HG03565 (cell line): ENCODE measurements around the gene PRKN.

Source experiments
- ATAC-seq: cut with Tn5 transposase; IDR thresholded peaks from one replicate; pipeline ENCODE4 v1.9.1; 2021; ENCODE audit warnings: mild to moderate bottlenecking, moderate library complexity; ENCODE audit not compliant: unreplicated experiment

The PRKN gene

DNA sequence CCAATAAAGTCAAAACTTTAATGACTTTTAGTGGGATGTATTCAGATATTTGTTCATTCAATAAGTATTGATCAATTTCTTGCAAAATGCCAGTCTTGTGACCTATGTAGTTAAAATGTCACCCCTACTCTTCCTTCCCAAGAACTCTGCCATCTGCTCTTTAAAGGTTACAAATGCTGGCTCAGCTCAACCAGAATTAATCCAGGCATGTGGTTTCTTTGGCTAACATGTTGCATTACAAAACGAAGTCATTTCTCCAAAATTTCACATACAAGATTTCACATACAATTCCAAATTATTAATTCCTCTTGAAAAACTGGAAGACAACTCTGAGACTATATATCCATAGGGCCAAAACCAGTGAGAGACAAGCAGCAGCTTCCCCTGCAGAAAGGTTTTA is 395.7 kb downstream of the PRKN start:
- no peak for ATAC-seq

DNA sequence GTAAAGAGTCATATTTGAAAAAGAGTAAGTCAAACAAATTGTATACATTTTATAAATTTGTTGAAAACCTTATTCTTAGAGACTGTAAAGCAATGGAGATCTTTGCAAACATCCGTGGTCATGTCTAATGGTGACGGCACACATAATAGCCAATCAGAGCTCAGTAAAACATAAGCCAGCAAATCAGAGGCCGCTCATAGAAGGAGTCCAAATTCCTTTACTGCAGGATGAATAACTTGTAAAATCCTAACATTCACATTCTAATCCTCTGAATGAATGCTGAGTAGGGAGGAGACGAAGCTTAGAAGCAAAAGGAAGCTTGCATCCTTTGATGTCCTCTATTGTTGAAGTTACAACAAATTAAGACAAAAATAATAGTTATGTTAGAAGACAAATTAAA is 401.7 kb downstream of the PRKN start:
- ATAC-seq, result no peak

DNA sequence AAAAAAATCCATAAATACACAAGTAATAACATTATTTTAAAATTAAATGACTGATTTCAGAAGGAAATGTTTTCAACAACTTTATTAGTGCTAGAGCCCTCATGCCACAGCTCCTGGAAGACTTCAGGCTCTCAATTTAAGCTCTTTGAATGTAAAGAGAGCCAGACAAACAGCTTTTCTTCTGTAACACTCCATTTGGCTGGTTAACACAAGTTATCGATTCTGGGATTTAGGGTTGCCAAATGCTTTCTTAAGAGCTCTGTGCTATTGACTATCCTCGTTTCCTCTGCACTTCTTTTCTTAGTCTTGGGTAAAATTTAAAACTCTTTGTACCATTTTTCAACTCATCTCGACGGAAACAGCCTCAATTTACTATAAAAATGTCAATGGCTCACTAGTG is 402.5 kb downstream of the PRKN start:
- no peak for ATAC-seq

- ATAC-seq, result no peak
These were observed 412.3 kb downstream of the PRKN start for GRCh38 chr6:162315291-162315690.

GRCh38 chr6:162313922-162314660 is 413.5 kb downstream of the PRKN start:
- ATAC-seq, result no peak

DNA sequence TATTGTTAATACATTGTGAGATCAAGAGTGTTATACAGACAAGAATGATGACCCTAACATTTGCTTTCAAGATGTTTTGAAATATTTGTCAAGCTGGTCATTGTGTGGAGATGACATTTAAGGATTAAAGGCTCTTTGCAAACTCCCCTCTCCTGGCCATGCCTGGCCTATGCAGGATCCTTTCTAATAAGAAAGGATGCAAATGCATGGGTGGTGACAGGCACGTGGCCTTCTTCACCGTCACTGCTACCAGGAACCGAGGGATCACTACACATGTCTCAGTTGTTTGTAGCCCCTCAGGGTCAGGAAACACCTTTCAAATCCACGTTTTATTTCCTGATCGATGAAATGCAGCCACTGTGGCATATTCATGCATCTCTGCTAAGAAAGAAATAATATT is 419.7 kb downstream of the PRKN start:
- ATAC-seq, result no peak

- ATAC-seq, result no peak
These were observed 420.9 kb downstream of the PRKN start for GRCh38 chr6:162306616-162307015.

GRCh38 chr6:162301128-162301527 is 426.4 kb downstream of the PRKN start:
- no peak for ATAC-seq

DNA sequence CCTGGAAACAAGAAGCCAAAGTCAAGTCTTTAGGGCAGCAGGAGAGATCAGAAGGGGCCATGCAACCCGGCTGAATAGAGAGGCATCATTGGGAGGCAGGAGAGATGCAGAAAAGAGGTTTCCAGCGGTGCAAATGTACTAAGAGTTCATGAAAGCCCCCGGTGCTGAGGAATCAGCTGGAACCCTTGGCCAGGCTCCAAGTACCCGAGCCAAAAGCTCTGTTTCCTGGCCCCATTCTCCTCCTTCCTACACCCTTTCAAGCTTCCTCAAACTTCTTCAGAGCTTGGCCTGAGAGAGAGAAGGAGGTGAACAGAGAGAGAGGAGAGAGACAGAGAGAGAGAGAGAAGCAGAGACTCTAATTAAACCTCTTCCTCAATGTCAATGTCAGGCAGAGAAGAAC is 433.5 kb downstream of the PRKN start:
- no peak for ATAC-seq

- ATAC-seq, result no peak
These were observed 434.7 kb downstream of the PRKN start for GRCh38 chr6:162292915-162293314.

DNA sequence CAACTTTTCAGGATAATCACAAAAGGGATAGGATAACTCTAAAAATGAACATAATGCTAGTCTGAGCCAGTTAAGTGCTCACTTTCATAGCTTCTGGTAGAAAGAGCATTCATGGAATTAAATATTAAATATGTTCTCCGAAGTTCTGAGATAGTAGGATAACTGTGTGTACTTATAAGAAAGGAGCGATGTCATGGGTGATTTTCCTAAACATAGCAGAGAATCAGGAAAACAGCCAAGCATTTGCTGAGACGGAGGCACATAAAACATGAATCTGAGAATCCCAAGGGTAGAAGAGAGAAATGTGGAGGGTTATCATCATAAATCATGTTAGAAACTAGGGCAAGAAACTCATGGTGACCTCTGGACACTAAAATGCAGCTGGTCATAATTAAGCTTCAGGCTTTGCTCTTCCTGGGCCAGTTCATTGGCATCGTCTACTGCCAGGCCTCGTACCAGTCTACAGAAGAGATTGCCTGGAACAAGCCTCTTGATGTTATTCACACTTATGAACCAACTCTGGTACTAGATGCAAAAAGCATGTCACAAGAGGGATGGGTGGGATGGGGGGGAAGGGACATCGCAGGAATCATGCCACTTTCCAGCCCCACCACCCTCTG is 436.6 kb downstream of the PRKN start:
- no peak for ATAC-seq

DNA sequence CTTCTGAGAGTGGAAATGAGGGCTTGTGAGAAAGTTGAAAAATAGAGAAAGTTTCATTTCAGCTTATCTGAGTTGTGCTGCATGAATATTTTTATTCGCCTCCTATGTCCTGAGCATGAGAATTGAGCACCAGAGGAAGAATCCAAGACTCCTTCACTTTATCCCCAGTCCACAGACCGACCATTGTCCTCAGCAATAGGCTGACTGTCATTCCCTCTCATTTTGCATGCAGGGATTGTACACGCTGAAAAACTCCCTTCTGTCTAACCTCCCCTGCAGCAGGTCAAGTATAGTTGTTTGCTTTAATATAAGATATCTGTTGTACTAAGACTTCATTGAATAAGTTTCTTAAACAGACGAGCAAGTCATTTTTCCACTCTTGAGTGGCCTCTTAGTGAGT is 437.6 kb downstream of the PRKN start:
- ATAC-seq, result no peak

DNA sequence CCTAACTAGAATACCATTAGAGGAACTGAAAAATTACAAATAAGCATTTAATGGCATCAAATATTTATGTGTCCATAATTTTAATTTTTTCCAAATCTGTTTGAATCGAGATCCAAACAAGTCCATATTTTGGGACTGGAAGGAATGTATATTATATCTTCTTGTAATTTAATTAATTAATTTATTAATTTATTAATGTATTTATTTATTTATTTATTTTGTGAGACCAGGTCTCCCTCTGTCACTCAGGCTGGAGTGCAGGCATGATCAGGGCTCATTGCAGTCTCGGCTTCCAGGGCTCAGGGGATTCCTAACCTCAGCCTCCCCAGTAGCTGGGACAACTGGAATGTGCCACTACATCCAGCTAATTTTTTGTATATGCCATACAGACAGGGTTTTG is 453.6 kb downstream of the PRKN start:
- no peak for ATAC-seq

DNA sequence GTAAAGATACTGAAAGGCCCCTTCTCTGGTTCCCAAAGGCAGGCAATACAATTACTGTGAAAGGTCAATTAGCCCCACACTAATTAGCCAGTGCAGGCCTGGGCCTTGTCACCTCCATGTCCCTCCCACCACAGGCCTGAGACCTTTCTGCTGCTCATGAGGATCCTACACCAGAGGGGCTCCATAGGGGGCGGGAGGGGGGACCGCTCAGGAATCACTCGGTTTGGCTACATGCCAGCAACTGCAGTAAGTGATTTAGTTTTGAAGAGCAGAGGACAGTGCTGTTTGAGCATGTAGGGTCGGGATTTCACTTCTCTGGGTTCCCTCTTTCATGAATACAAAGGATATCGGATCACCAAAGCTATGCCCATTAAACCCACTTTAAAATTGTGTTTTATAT is 455.6 kb downstream of the PRKN start:
- ATAC-seq, result no peak

DNA sequence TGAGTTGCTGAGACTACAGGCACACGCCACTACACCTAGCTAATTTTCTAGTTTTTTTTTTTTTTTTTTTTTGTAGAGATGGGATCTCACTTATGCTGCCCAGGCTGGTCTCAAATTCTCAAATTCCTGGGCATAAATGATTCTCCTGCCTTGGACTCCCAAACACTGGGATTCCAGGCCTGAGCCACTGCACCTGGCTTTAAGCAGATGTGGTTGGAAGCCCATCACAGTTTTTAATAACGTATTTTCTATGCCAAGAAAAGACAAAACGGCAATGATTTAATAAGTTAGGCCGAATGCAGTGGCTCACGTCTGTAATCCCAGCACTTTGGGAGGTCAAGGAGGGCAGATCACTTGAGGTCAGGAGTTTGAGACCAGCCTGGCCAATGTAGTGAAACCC is 456.6 kb downstream of the PRKN start:
- no peak for ATAC-seq

DNA sequence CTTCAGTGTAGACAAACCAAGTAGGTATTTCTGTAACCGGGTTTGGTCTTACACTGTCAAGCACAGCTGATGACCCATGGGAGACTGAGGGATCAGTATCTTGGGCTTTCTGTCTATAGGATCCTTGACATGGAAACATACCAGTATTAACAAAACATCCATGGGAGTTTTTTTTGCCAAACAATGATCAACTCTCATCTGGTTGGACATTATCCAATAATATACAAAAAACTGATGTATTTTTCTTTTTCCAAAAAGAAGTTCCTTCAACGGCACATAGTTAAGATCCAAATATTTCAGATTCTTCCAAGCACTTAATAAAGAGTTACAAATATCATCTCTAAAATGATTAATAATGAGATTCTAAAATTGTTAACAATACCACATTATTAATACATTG is 459.9 kb downstream of the PRKN start:
- no peak for ATAC-seq

DNA sequence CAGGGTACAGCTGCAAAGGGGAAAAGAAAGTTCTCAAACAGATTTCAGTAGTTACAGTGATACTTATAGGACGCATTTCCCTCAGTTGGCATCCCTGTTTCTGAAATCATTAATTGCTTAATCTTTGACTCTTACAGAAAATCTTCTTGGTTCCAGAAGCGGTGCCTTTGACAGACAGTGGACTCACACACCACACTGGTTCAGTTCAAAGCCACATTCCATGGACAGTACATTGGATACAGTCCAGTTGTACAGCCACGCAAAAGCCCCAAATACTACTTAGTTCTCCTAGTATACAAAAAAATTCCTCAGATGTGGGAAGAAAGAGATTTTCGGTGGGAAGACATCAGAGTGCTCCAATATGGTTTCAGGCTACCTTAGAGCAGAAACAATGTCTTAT is 460.4 kb downstream of the PRKN start:
- ATAC-seq, result no peak

GRCh38 chr6:162264581-162264980 is 463.0 kb downstream of the PRKN start:
- no peak for ATAC-seq

DNA sequence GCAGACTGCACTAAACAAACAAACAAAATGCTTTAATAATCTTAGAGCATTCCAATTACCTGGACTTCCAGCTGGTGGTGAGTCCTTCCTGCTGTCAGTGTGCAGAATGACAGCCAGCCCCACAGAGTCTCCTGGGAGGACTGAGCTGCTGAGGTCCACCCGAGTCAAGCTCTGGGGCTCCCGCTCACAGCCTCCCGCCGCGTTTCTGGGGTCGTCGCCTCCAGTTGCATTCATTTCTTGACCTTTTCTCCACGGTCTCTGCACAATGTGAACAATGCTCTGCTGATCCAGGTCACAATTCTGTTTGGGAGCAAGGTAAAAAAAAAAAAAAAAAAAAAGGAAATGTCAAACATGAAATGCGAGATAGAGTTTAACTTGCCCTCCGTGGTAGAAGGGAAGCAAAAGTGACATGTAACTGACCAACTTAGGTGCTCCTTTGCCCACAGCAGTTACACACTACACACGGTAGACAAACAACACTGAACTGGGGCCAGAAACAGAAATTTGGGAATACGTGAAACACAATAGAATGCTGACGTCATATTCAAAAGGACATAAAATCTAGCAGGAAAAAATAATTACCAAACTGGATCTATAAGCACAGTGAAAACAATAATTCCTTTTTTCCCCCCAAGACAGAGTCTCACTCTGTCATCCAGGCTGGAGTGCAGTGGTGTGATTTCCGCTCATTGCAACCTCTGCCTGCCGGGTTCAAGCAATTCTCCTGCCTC is 464.9 kb downstream of the PRKN start:
- no peak for ATAC-seq

GRCh38 chr6:162261598-162261997 is 466.0 kb downstream of the PRKN start:
- ATAC-seq, result no peak

DNA sequence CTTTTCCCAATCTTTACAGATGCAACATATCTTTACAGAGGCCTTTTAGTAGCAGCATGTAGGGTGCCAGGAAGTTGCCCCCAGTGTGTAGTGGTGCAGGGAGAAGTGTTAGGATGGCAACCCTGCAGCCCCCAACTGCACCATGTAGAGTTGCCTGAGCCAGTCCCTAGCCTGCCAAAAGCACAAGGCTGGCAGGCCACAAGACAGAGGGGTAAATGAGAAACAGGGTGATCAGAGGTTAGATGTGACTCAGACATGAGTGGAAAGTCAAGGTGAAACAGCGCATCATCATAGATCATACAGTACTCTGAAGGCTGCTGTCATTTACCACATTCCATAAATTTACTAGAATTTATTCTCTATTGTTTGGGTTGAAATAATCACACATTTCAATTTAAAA is 467.5 kb downstream of the PRKN start:
- ATAC-seq, result no peak

GRCh38 chr6:162258647-162259046 is 468.9 kb downstream of the PRKN start:
- ATAC-seq, result no peak
